Left kidney (tissue), 2 donors: ENCODE data around the gene CDH4. TPM values are rescaled to one million over a fixed set of nuclear protein-coding genes. Genes with fewer than 3 reads are reported as not detected.
"Not testable (repeated sequence)": the region's sequence is repeated elsewhere in the genome, so short reads cannot be mapped to it uniquely, and the experiment has no call there.

ENCODE experiments used
- DNase-seq: peaks from one replicate; pipeline ENCODE4 v3.0.0-alpha.2; 2013
- polyA plus RNA-seq: library from polyadenylated mRNA; unstranded; fragments of 120-200 nt; gene quantifications from one replicate; pipeline ENCODE4 v1.2.1, GENCODE V29; 2013; ENCODE audit not compliant: insufficient read length

CDH4 gene
- polyA plus RNA-seq, 1 donor, result 7.3 TPM

GRCh38 chr20:61439251-61439650 lies 187.2 kb downstream of the CDH4 start:
- no peak for DNase-seq

GRCh38 chr20:61440548-61441055 lies 188.5 kb downstream of the CDH4 start:
- DNase-seq, result no peak

- DNase-seq, result no peak
Observed at GRCh38 chr20:61441537-61441936, 189.5 kb downstream of the CDH4 start.

GRCh38 chr20:61442075-61442670 lies 190.1 kb downstream of the CDH4 start:
- DNase-seq, result no peak

- DNase-seq, result no peak
Observed at GRCh38 chr20:61442718-61443117, 190.7 kb downstream of the CDH4 start.

GRCh38 chr20:61443443-61444126 lies 191.5 kb downstream of the CDH4 start:
- DNase-seq, result no peak

- no peak for DNase-seq
Observed at GRCh38 chr20:61444637-61445036, 192.6 kb downstream of the CDH4 start.

- no peak for DNase-seq
Observed at GRCh38 chr20:61445138-61445537, 193.1 kb downstream of the CDH4 start.

- DNase-seq, result no peak
Observed at GRCh38 chr20:61445741-61446140, 193.7 kb downstream of the CDH4 start.

- no peak for DNase-seq
Observed at GRCh38 chr20:61447952-61448351, 195.9 kb downstream of the CDH4 start.

- no peak for DNase-seq
Observed at GRCh38 chr20:61448386-61448785, 196.3 kb downstream of the CDH4 start.

GRCh38 chr20:61449057-61449609 lies 197.1 kb downstream of the CDH4 start:
- DNase-seq, result no peak

- DNase-seq, result no peak
Observed at GRCh38 chr20:61449916-61450315, 197.9 kb downstream of the CDH4 start.

GRCh38 chr20:61450549-61450948 lies 198.5 kb downstream of the CDH4 start:
- no peak for DNase-seq

GRCh38 chr20:61451009-61451408 lies 198.9 kb downstream of the CDH4 start:
- no peak for DNase-seq

- DNase-seq, result no peak
Observed at GRCh38 chr20:61451953-61452352, 199.9 kb downstream of the CDH4 start.

GRCh38 chr20:61453219-61453618 lies 201.2 kb downstream of the CDH4 start:
- DNase-seq, result no peak

- DNase-seq, result not testable (repeated sequence)
Observed at GRCh38 chr20:61453623-61454022, 201.6 kb downstream of the CDH4 start.

GRCh38 chr20:61454053-61454452 lies 202.0 kb downstream of the CDH4 start:
- no peak for DNase-seq

GRCh38 chr20:61455508-61456215 lies 203.6 kb downstream of the CDH4 start:
- DNase-seq, result no peak

- no peak for DNase-seq
Observed at GRCh38 chr20:61457725-61458124, 205.7 kb downstream of the CDH4 start.

- no peak for DNase-seq
Observed at GRCh38 chr20:61458146-61458746, 206.2 kb downstream of the CDH4 start.

- DNase-seq, result no peak
Observed at GRCh38 chr20:61459266-61459665, 207.2 kb downstream of the CDH4 start.
